T-helper 1 cell (primary cell): ENCODE measurements around the gene RNH1.
A peak's percentile ranks its signal among the peaks of the same experiment; 100 is the strongest.
"Not testable (repeated sequence)": the region's sequence is repeated elsewhere in the genome, so short reads cannot be mapped to it uniquely, and the experiment has no call there.

Experiments
- DNase-seq, 5 donors: peaks; one replicate each; pipeline ENCODE4 v3.0.0-alpha.2; 2012 to 2020

RNH1 gene

DNA sequence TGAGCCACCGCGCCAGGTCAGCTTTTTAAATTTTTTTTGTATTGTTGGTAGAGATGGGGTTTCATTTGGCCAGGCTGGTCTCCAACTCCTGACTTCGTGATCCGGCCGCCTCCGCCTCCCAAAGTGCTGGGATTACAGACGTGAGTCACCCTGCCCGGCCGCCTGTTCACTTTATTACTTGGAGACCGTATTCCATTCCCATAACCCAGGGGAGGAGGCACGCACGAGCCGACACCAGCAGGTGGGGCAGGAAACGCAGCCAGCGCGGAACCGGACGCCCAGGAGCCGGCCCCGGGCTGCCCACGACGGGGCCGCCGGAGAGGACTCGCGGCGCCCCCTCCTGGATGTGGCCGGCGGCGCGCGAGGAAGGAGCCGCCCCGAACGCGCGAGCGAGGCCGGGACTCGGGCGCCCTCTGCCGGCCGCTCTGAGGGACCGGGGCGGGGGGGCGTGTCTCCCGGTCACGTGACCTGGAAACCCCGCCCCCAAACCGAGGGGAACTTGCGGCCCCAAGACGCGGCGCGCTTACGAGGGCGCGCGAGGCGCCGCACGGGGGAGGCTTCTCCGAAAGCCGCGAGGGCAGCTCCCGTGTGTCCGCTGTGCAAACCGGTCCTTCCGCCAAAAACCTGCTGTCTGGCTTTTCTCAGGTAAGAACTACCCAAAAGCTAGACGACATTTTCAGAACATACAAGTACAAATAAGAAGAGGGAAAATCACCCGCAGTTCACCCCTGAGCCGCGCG lies 11.6 kb upstream of the RNH1 start:
- peak; percentile 79 to 93 (median 86) for DNase-seq

- not testable (repeated sequence) for DNase-seq
Measured at GRCh38 chr11:516918-517685, 10.1 kb upstream of the RNH1 start.

DNA sequence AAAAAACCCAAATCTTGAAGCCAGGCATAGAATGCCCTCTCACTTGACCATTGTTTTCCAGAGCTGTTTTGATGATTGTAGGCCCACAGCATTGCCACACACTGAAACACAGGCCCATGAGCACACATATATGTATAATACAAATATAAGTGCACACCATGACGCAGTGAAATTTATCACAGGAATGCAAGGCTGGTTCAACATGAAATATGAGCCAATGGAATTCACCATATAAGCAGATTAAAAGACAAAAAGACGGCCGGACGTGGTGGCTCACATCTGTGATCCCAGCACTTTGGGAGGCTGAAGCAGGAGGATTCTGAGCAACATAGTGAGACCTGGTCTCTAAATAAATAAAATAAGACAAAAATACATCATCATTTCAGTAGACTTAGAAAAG lies 9.4 kb upstream of the RNH1 start:
- DNase-seq = no peak

DNA sequence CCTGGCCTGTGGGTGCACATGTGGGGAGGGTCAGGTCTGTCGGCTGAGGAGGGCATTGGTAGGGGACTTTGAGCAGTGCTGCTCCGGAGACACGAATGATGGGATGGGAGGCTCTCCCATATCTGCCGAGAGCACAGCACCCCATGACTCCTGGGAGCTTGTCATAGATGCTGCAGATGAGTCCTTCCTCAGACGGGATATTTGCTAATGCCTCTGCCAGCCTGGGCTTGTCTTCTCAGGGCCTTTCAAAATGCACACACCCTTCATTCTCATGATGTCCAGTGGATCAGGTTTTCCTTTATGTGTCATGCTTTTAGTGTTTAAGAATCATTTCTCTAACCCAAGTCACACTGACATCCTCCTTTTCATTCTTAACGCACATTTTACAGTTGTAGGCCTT lies 8.1 kb upstream of the RNH1 start:
- DNase-seq = no peak

DNA sequence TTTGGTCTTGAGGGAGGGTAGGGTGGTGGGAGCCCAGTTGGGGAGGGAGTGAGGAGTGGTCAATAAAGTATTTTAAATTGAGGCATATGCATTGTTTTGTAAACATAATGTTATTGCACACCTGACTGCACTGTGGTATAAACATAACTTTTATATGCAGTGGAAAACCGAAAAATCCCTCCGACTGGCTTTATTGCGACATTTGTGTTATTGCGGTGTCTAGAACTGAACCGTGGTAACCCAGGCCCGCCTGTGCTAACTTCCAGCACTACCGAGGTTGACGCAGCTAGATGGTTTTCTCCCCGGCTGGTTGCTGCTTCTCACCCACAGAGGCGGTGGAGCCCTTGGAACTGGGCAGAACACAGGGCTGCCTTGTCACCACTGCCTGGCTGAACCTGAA lies 7.6 kb upstream of the RNH1 start:
- DNase-seq = no peak

GRCh38 chr11:512761-513595 lies 5.9 kb upstream of the RNH1 start:
- DNase-seq = no peak

GRCh38 chr11:508956-509355 lies 1.9 kb upstream of the RNH1 start:
- no peak for DNase-seq

- no peak for DNase-seq
Measured at GRCh38 chr11:507727-508515, 879 bp upstream of the RNH1 start.

DNA sequence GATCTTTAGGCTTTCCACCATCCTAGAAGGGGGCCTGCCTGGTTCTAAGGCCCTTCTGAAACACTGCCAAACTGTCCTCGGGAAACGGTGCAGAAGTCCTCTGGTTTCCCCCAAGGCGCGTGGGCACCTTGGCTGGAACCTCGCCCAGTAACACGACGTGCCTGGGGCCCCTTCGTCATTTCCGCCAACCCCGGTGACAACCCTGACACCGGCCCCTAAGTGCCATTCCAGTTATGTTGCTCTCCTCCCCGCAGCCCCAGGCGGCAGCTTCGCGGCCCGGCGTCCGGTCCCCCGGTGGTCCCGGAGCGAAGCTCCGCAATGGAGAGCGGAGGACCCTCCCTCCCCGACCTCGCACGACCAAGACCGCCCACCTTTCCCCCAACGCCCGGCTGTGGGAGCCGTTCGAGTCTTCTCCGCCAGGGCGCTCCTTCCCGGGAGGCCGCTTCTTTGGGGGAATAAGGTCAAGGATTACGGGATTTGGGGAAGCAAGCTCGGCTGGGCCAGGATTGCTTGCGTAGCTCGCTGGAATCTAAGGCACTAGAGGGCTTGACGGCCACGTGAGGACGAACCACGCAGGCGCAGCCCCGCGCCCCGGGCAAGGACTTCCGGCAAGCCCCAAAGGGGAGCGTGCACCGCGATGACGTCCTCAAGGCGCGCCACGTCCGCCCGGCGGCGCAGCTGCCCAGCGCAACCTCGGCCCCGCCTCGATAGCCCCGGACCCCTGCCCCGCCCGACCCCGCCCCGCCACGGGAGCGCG lies 626 bp downstream of the RNH1 start:
- DNase-seq = peak; percentile 95 to 98 (median 96)

DNA sequence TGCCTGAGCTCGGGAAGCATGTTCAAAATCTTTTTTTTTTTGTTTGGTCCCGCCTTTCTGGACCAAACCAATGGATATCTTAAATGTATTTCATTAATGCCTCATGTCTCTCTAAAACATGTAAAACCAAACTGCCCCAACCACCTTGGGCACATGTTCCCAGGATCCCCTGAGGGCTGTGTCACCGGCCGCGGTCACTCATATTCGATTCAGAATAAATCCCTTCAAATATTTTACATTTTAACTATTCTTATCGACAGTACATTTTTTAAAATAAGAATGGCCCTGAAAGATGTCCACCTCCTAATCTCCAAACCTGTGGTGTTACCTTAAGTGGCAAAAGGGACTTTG lies 2.1 kb downstream of the RNH1 start:
- no peak for DNase-seq

GRCh38 chr11:504053-504993 lies 2.7 kb downstream of the RNH1 start:
- no peak for DNase-seq

GRCh38 chr11:503179-503981 lies 3.7 kb downstream of the RNH1 start:
- peak in 1 of 5 donors; percentile 65 for DNase-seq

DNA sequence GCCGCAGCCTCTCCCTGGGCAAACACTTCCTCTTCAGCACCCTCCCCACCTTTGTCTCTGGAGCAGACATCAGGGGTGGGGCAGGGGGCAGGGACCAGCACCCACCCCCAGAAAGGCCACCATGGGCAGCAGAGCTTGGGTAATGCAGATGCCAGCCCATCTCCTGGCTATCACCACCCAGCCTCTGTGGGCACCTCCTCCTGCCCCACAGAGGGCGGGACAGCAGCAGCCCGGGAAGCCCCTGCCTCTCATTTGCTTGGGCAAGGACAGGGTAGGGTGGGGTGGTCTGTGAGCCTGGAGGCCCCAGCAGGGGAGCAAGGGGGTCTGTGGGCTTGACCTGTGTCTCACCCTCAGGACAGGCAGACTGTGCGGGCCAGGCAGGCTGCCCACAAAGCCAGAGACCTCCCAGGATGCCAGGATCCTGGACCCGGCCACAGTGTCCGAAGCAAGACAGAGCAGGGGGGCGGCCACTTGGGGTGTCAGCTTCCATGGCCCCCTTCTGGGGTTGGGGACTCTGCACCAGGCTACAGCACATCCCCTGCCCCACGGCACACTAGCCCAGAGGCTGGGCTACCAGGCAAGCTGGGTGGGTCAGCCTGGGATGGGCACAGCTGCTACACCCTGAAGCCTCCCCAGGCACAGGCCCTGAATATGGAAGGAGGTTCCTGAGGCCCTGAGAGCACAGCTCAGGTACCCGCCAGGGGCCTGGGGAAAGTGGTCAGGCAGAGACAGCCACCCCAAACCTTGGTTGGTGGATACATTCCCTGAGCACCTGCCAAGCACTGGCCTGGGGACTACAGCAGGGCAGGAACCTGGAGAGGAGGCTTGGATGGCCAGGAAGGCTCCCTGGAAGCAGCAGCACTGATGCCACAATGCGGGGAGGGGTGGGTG lies 4.5 kb downstream of the RNH1 start:
- DNase-seq = no peak

DNA sequence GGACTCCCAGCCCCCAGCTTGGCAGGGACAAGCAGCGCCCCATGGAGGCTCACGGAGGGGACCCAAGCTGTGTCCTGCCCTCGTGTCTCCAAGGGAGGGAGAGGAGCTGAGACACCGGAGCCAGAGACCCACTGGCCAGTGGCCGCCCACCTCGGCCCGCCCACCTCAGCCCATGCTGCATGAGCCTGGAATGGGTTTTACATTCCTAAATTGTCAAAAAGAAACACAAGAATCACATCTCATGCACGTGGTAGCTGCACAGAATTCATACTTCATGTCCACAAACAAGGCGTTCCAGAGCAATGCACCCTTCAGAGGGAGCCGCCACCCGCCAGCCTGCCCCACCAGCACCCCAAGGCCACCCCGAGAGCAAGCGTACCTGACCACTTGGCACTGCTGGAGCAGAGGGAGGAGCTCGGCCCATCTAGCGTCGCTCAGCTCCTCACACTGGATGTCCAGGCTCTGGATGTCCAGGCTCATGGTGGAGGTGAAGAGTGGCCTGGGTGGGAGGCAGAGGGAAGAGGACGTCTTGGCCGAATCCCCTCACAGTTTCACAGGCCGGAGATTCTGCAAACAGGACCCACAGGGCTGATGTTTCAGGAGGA lies 5.3 kb downstream of the RNH1 start:
- DNase-seq = no peak

DNA sequence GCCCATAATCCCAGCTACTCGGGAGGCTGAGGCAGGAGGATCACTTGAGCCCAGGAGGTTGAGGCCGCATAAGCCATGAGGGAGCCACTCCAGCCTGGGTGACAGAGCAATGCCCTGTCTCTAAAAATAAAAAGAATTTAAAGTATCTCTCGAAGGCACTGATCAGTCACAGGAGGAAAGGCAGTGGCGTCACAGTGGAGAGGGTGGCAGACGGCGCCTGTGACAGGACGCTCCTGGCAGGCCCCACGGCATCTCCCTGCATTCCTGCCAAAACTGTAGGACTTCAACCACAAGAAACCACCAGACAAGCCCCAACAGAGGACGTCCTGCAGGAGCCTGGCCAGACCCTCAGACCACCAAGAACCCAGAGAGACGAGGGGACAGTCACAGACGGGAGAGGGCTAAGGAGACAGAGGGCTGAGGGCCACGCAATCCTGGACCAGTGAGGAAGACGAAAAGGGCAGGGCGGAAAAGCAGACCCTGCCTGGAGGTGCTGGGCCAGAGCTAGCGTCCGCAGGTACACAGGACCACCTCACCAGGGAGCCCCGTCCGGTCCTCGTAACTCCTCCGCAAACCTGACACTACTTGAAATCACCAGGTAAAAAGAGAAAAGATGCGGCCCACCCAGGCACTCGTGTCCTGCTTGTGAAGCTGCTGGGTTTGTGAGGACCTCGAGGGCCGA lies 5.9 kb downstream of the RNH1 start:
- DNase-seq = no peak

GRCh38 chr11:499201-500076 lies 7.6 kb downstream of the RNH1 start:
- no peak for DNase-seq
